ENCODE results near the gene TMEM8B.
A peak's percentile ranks its signal among the peaks of the same experiment; 100 is the strongest.
"Not testable (repeated sequence)": the region's sequence is repeated elsewhere in the genome, so short reads cannot be mapped to it uniquely, and the experiment has no call there.

Gene TMEM8B

GRCh38 chr9:35906923-35907699 is 78.1 kb downstream of the TMEM8B start:
- no peak for DNase-seq (ENCODE audit: low read depth in 2 of 2)

- DNase-seq (ENCODE audit: low read depth in 2 of 2): no peak
These were observed 78.9 kb downstream of the TMEM8B start for GRCh38 chr9:35907711-35908503.

- DNase-seq (ENCODE audit: low read depth in 2 of 2): no peak
These were observed 79.6 kb downstream of the TMEM8B start for GRCh38 chr9:35908504-35909125.

GRCh38 chr9:35909274-35909673 is 80.2 kb downstream of the TMEM8B start, which contains the start of gene SPAAR:
TSS of gene SPAAR (plus strand) at chr9:35909490. CDS start at chr9:35910464, 974 bp downstream.
- DNase-seq (ENCODE audit: low read depth in 2 of 2): no peak

GRCh38 chr9:35909687-35910612 is 80.9 kb downstream of the TMEM8B start:
- no peak for DNase-seq (ENCODE audit: low read depth in 2 of 2)

GRCh38 chr9:35910613-35911359 is 81.8 kb downstream of the TMEM8B start:
- DNase-seq (ENCODE audit: low read depth in 2 of 2): peak in 1 of 2 donors; percentile 12

GRCh38 chr9:35911690-35912089 is 82.7 kb downstream of the TMEM8B start:
- no peak for DNase-seq (ENCODE audit: low read depth in 2 of 2)

GRCh38 chr9:35912791-35913400 is 83.9 kb downstream of the TMEM8B start:
- DNase-seq (ENCODE audit: low read depth in 2 of 2): no peak

GRCh38 chr9:35913429-35913828 is 84.4 kb downstream of the TMEM8B start:
- DNase-seq (ENCODE audit: low read depth in 2 of 2): not testable (repeated sequence)

- no peak for DNase-seq (ENCODE audit: low read depth in 2 of 2)
These were observed 85.3 kb downstream of the TMEM8B start for GRCh38 chr9:35914301-35914807.
